ENCODE results near the gene SSBP3.
"Not testable (repeated sequence)": the region's sequence is repeated elsewhere in the genome, so short reads cannot be mapped to it uniquely, and the experiment has no call there.

The SSBP3 gene

DNA sequence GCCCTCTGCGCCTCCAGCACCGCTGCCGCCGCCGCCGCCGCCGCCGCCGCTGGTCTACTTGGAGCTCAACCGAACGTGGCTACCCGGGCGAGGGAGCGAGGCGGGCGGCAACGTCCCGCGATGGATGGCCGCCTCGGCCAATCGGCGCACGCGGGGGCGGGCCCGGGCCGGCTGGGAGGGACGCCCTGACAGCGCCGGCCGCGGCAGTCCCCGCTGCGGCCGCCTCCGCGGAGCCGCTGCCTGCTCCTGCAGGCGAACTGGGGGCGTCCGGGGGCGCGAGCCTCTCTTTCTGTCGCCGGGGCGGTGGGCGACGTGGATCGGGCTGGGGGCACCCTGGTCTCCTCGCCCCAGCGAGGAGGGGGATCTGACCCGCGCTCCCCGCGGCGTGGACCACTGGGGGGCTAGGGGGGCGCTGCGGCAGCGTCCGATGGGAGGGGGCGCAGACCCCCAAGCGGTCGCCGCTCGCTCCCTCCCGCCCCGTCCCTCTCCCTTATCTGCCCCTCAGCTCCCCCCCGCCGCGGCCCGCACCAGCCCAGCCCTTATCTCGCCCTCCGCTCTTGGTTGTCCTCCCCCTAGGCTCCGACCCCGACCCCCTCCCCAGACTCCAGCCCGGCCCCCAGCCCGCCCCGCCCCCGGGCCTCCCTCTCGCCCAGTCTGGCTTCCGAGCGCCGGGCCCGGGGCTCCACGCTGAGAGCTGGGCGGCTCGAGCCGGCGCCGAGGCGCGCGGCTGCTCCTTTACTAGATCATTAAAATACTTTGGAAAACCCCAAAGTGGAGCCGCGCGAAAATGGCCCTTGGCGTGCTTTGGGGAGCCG lies at the start of gene SSBP3:
Gene SSBP3 (minus strand): TSS at position 56 of the 815 bp plus-strand sequence.
- H3K36me3 Mint-ChIP-seq (ENCODE audit: low read depth), result peaks cover 29% of the 10 kb centered on the region
- peaks cover 67% of the 10 kb centered on the region for H3K4me1 Mint-ChIP-seq (ENCODE audit: low read depth)

GRCh38 chr1:54453509-54453908 lies 47.3 kb upstream of the SSBP3 start:
- no peak overlapping the region for H3K27ac Mint-ChIP-seq
- no peaks in the 10 kb centered on the region for H3K27me3 Mint-ChIP-seq
- DNase-seq, result no peak
- H3K36me3 Mint-ChIP-seq (ENCODE audit: low read depth), result no peaks in the 10 kb centered on the region
- H3K9me3 Mint-ChIP-seq, result peaks cover 3% of the 10 kb centered on the region
- peaks cover 2% of the 10 kb centered on the region for H3K4me1 Mint-ChIP-seq (ENCODE audit: low read depth)
- no peak overlapping the region for H3K4me3 Mint-ChIP-seq

More for the DNA sequence above, at the start of gene SSBP3:
- DNase-seq, result peak; percentile 94
- Mint-ChIP-seq H3K27me3 (no peaks in the 10 kb centered on the region), H3K27ac (peak within 1 kb of the TSS; percentile 94), H3K4me3 (peak within 1 kb of the TSS; percentile 86), H3K9me3 (no peaks in the 10 kb centered on the region)

DNA sequence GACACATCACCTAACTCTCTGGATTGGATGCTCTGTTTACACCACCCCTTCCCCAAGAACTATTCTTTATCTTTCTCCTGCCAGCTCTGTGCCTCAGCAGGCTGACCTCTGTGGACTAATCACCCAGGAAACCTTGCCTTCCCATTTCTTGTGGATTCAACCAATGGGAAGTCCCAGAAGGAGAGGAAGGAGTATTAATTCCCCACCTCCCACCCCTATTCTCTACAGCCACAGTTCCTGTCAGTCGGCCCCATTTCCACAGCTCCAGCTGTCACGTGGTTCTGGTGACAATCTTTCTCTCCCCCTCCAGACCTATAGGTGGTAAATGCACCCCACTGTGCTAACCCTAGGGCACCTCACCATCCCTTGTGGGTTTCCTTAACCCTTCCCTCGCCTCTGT lies 46.8 kb upstream of the SSBP3 start:
- no peaks in the 10 kb centered on the region for H3K36me3 Mint-ChIP-seq (ENCODE audit: low read depth)
- no peak overlapping the region for H3K27ac Mint-ChIP-seq
- no peak overlapping the region for H3K4me3 Mint-ChIP-seq
- no peak for DNase-seq
- H3K9me3 Mint-ChIP-seq, result peaks cover 3% of the 10 kb centered on the region
- no peaks in the 10 kb centered on the region for H3K27me3 Mint-ChIP-seq
- H3K4me1 Mint-ChIP-seq (ENCODE audit: low read depth), result no peaks in the 10 kb centered on the region

DNA sequence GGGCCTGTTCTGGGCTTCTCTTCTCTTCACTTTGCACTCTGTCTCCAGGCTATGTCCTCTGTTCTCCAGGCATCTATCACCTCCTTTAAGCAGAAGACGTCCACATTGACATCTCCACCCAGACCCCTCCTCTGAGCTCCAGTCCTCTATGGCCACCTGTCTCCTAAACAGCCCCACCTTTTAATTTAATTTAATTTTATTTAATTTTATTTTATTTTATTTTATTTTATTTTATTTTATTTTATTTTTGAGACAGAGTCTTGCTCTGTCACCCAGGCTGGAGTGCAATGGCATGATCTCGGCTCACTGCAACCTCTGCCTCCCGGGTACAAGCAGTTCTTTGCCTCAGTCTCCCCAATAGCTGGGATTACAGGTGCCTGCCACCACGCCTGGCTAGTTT lies 43.2 kb upstream of the SSBP3 start:
- DNase-seq; H3K36me3 Mint-ChIP-seq (ENCODE audit: low read depth); H3K4me1 Mint-ChIP-seq (ENCODE audit: low read depth); H3K4me3 Mint-ChIP-seq; H3K27ac Mint-ChIP-seq; H3K9me3 Mint-ChIP-seq; H3K27me3 Mint-ChIP-seq: not testable (repeated sequence)

GRCh38 chr1:54448801-54449200 lies 42.6 kb upstream of the SSBP3 start:
- H3K27ac Mint-ChIP-seq; H3K4me1 Mint-ChIP-seq (ENCODE audit: low read depth): not testable (repeated sequence)

GRCh38 chr1:54447081-54447480 lies 40.9 kb upstream of the SSBP3 start:
- H3K27ac Mint-ChIP-seq; H3K9me3 Mint-ChIP-seq; H3K36me3 Mint-ChIP-seq (ENCODE audit: low read depth); H3K27me3 Mint-ChIP-seq; H3K4me1 Mint-ChIP-seq (ENCODE audit: low read depth); DNase-seq; H3K4me3 Mint-ChIP-seq: not testable (repeated sequence)

More at GRCh38 chr1:54448801-54449200, 42.6 kb upstream of the SSBP3 start:
- not testable (repeated sequence) for H3K36me3 Mint-ChIP-seq (ENCODE audit: low read depth); H3K27me3 Mint-ChIP-seq; DNase-seq; H3K4me3 Mint-ChIP-seq; H3K9me3 Mint-ChIP-seq

DNA sequence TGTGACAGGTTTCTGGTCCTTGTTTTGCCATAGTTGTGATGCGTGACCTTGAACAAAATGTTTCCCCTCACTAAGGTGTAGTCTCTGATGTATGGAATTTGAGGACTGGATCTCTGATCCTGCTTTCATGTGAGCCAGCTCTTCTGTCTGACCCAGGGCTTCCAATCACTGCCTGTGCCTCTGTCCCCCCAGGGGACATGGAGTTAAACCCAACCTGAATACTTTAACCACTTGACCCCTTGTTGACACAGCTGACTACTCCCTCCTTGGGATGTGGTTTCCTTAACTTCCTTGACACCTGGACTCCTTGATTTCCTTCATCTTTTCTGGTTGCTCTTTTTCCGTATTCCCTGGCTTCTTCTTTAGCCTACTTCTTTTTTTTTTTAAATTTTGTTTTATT lies 36.0 kb upstream of the SSBP3 start:
- Mint-ChIP-seq H3K36me3 (ENCODE audit: low read depth) (no peaks in the 10 kb centered on the region), H3K27me3 (no peaks in the 10 kb centered on the region), H3K4me1 (ENCODE audit: low read depth) (no peaks in the 10 kb centered on the region), H3K9me3 (peaks cover 2% of the 10 kb centered on the region), H3K27ac (no peak overlapping the region), H3K4me3 (no peak overlapping the region)
- no peak for DNase-seq

DNA sequence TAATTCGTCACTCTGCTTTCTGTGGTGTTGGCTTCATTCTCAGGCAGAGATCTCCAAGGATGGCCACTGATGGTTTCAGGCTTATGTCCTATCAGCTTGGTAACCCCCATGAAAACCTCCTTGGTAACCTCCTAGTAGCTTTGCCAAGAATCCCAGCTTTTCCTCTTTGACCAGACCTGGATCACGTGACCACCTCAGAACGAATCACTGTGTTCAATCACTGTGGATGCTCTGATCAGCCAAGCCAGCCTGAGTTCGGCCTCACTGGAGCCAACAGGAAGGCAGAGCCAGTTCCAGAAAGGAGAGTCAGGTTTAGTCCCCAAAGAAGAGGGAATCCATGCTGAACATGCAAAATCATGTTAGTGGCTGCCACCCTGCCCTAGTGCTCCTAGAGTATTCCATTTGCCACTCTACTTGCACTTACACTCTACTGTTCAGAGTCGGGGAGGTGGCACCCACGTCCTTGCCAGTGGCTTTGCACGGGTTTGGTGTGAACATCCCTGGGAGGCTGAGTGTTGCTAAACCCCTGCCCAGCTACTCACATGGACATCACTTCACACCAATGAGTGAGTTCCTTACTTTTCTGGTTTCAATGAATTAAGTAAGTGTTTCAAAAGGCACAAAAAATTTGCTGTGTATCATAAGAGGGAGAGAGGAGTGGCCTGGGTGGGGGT lies 33.5 kb upstream of the SSBP3 start:
- Mint-ChIP-seq H3K27ac (no peak overlapping the region), H3K36me3 (ENCODE audit: low read depth) (no peaks in the 10 kb centered on the region), H3K9me3 (peaks cover under 1% of the 10 kb centered on the region), H3K4me3 (no peak overlapping the region), H3K4me1 (ENCODE audit: low read depth) (no peaks in the 10 kb centered on the region), H3K27me3 (no peaks in the 10 kb centered on the region)
- no peak for DNase-seq

GRCh38 chr1:54437783-54438182 lies 31.6 kb upstream of the SSBP3 start:
- Mint-ChIP-seq H3K27ac (no peak overlapping the region), H3K36me3 (ENCODE audit: low read depth) (no peaks in the 10 kb centered on the region), H3K4me1 (ENCODE audit: low read depth) (no peaks in the 10 kb centered on the region), H3K9me3 (no peaks in the 10 kb centered on the region), H3K27me3 (no peaks in the 10 kb centered on the region), H3K4me3 (no peak overlapping the region)
- DNase-seq, result no peak

- no peak for DNase-seq
- no peak overlapping the region for H3K4me3 Mint-ChIP-seq
- H3K27me3 Mint-ChIP-seq, result no peaks in the 10 kb centered on the region
- H3K4me1 Mint-ChIP-seq (ENCODE audit: low read depth), result no peaks in the 10 kb centered on the region
- H3K36me3 Mint-ChIP-seq (ENCODE audit: low read depth), result no peaks in the 10 kb centered on the region
- no peaks in the 10 kb centered on the region for H3K9me3 Mint-ChIP-seq
- H3K27ac Mint-ChIP-seq, result no peak overlapping the region
Measured at GRCh38 chr1:54436826-54437225, 30.6 kb upstream of the SSBP3 start.

DNA sequence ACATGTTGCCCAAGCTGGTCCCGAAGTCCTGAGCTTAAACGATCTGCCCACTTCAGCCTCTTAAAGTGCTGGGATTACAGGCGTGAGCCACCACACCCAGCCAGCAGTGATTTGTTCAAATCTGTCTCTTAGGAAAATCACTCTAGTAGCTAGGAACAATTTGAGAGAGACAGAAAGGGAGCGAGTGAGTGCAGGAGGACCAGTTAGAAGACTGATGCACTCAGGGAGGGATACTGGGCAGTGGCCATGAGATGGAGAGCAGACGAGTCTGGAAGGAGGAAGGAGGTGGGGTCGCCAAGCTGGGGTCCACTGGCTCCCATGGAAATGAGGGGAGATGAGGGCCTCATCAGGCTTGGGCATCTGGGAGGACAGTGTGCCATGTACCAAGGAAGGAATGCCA lies 23.6 kb upstream of the SSBP3 start:
- H3K27me3 Mint-ChIP-seq, result no peaks in the 10 kb centered on the region
- DNase-seq, result no peak
- H3K27ac Mint-ChIP-seq, result no peak overlapping the region
- no peaks in the 10 kb centered on the region for H3K36me3 Mint-ChIP-seq (ENCODE audit: low read depth)
- H3K4me1 Mint-ChIP-seq (ENCODE audit: low read depth), result no peaks in the 10 kb centered on the region
- no peak overlapping the region for H3K4me3 Mint-ChIP-seq
- no peaks in the 10 kb centered on the region for H3K9me3 Mint-ChIP-seq

DNA sequence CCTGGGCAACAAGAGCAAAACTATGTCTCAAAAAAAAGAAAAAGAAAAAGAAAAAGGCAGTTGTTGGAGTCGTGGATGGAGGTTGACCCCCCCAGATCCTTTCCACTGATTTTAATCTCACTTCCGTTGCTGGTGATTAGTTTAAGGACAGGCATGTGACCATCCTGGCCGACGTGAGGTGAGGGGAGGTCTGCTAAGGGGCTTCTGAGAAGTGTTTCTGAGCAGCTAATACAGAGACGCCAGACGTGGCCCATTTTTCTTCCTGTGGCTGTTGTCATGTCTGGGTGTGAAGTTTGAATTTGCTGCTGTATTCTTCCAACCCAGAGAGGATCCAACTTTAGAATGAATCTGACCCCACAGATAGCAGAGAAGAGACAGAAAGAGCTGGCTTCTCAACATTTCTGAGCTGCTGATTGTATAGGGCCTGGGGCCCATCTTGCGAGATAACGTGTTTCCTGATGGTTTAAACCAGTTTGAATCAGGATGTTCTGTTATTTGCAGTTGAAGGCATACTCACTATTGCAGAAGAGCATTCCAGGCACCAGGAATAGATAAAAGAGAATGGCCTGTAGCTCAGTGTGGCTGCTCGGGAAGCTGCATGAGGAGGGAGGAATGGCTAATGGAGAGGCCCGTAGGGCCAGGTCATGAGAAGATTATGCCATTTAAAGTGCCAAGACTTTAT lies 22.8 kb upstream of the SSBP3 start:
- Mint-ChIP-seq H3K27me3 (no peaks in the 10 kb centered on the region), H3K4me1 (ENCODE audit: low read depth) (no peaks in the 10 kb centered on the region), H3K4me3 (no peak overlapping the region), H3K9me3 (no peaks in the 10 kb centered on the region), H3K36me3 (ENCODE audit: low read depth) (no peaks in the 10 kb centered on the region), H3K27ac (no peak overlapping the region)
- DNase-seq, result no peak

- no peaks in the 10 kb centered on the region for H3K9me3 Mint-ChIP-seq
- no peaks in the 10 kb centered on the region for H3K27me3 Mint-ChIP-seq
- no peak overlapping the region for H3K4me3 Mint-ChIP-seq
- no peaks in the 10 kb centered on the region for H3K36me3 Mint-ChIP-seq (ENCODE audit: low read depth)
- no peak overlapping the region for H3K27ac Mint-ChIP-seq
- no peaks in the 10 kb centered on the region for H3K4me1 Mint-ChIP-seq (ENCODE audit: low read depth)
- no peak for DNase-seq
Measured at GRCh38 chr1:54425152-54425584, 19.0 kb upstream of the SSBP3 start.

- Mint-ChIP-seq H3K27ac (no peak overlapping the region), H3K27me3 (no peaks in the 10 kb centered on the region), H3K4me3 (no peak overlapping the region)
Measured at GRCh38 chr1:54424398-54424797, 18.2 kb upstream of the SSBP3 start.

DNA sequence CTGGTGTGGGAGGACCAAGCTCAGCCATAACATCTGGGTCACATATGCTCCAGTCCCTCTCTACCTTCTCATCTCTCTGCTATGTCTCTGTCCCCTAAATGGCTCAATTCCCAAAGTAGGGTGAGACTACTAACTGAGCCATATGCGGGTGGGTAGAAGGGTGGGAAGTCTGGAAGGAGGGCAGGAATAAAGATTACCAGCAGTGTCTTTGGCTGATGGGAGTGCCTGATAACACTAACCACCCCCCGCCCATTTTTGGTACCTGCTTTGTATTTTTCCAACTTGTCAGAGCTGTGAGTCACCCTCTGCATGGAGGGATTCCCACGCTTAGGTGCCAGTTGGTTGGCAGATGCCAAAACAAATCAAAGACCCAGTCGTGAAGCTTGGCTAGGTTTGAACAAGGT lies 14.9 kb upstream of the SSBP3 start:
- Mint-ChIP-seq H3K36me3 (ENCODE audit: low read depth) (no peaks in the 10 kb centered on the region), H3K9me3 (no peaks in the 10 kb centered on the region), H3K4me3 (no peak overlapping the region), H3K27ac (no peak overlapping the region), H3K27me3 (no peaks in the 10 kb centered on the region), H3K4me1 (ENCODE audit: low read depth) (no peaks in the 10 kb centered on the region)
- no peak for DNase-seq

More at GRCh38 chr1:54424398-54424797, 18.2 kb upstream of the SSBP3 start:
- no peaks in the 10 kb centered on the region for H3K9me3 Mint-ChIP-seq
- H3K36me3 Mint-ChIP-seq (ENCODE audit: low read depth), result no peaks in the 10 kb centered on the region
- no peaks in the 10 kb centered on the region for H3K4me1 Mint-ChIP-seq (ENCODE audit: low read depth)
- no peak for DNase-seq

All from activated T-cell treated with anti-CD3 and anti-CD28 coated beads, Interleukin-2, amount 50 U/mL, for 24 hours (primary cell).